GM21786 (cell line): ENCODE measurements around the gene NOP16.

ENCODE experiments used
- ATAC-seq: cut with Tn5 transposase; IDR thresholded peaks from one replicate; pipeline ENCODE4 v1.9.1; 2021; ENCODE audit not compliant: unreplicated experiment

The NOP16 gene

GRCh38 chr5:176362233-176362490 lies 26.2 kb downstream of the NOP16 start:
- peak; percentile 8 for ATAC-seq

GRCh38 chr5:176361437-176362232 lies 26.8 kb downstream of the NOP16 start, which contains the start of gene KIAA1191:
TSS of gene KIAA1191 (minus strand) at chr5:176361764. CDS start at chr5:176359508, 2,256 bp downstream.
- peak; percentile 89 for ATAC-seq

GRCh38 chr5:176360894-176361436 lies 27.4 kb downstream of the NOP16 start:
- no peak for ATAC-seq

GRCh38 chr5:176359658-176360057 lies 28.7 kb downstream of the NOP16 start:
- ATAC-seq, result no peak

DNA sequence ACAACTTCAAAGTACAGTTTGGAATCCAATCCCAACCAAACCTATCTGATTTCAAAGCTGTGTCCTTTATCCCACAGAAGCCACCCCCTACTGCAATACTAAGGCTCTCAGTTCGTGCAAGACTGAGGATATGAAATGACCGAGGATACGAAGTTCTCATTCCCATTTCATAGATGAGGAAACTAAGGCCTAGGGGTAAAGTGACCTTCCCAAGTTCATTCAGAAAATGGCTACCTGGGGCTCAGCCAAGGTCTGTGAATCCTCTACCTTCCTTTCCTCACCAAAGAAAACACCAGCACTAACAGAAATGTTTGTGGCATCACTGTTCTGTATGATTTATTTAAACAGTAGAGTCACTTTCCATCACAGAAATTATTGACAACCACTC lies 32.2 kb downstream of the NOP16 start:
- no peak for ATAC-seq

- no peak for ATAC-seq
Measured at GRCh38 chr5:176355400-176356178, 32.8 kb downstream of the NOP16 start.

DNA sequence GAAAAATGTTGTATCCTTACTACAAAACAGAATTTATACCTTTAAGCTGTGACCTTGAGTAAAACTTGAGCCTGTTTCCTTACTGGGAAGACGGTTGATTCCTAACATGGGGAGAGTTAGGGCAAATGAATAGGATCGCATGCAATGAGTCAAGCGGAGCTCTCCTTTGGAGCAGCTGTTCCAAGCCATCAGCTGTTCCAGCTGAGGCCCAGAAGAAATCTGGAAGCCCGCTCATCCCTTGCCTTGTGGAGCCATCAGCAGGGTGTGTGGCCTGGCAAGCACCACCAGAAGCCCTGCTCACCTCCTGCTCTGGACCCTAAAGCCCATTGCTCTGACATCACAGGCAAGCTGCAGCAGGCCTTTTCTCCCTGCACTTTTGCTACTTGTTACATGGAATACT lies 34.9 kb downstream of the NOP16 start:
- no peak for ATAC-seq

GRCh38 chr5:176352116-176352878 lies 36.1 kb downstream of the NOP16 start:
- ATAC-seq, result no peak

GRCh38 chr5:176350416-176350815 lies 38.0 kb downstream of the NOP16 start:
- ATAC-seq, result no peak

GRCh38 chr5:176342766-176343458 lies 45.5 kb downstream of the NOP16 start:
- ATAC-seq, result no peak

DNA sequence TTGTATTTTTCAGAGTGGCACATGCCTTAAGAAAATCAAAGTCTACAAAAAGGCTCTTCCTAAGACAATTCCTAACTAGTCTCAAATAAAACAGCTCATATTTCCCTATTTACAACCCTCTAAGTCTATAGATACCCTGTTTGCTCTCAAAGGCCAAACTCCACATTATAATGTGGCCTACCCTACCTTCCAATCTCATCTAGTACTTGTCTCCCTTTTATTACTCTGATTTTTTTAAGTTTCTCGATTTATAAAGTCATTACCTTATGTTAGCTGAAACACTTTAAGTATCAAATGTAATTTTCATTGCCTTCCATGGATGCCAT lies 46.3 kb downstream of the NOP16 start:
- no peak for ATAC-seq

GRCh38 chr5:176341325-176342157 lies 46.9 kb downstream of the NOP16 start:
- ATAC-seq, result no peak

GRCh38 chr5:176339304-176339703 lies 49.1 kb downstream of the NOP16 start:
- ATAC-seq, result no peak

DNA sequence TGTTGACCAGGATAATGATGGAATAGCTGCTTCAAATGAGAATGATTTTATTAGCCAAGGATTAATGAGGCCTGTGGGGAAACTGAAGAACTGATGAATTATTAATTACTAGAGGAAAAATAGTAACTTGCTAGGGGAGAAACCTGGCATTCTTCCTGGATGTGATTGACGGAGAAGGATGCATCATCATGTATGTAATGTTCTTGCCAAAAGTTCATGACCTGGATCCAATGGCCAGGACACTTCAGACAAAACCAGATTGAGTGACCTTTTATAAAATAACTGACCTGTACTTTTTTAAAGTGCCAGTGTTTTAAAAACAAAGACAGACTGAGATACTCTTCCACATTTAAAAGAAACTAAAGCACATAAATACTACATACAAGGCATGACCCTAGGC lies 50.5 kb downstream of the NOP16 start:
- no peak for ATAC-seq

GRCh38 chr5:176334031-176334770 lies 54.2 kb downstream of the NOP16 start:
- ATAC-seq, result no peak
